Measurements from ENCODE around the gene ZNF563.
A peak's percentile ranks its signal among the peaks of the same experiment; 100 is the strongest.
"Not testable (repeated sequence)": the region's sequence is repeated elsewhere in the genome, so short reads cannot be mapped to it uniquely, and the experiment has no call there.

Gene ZNF563

DNA sequence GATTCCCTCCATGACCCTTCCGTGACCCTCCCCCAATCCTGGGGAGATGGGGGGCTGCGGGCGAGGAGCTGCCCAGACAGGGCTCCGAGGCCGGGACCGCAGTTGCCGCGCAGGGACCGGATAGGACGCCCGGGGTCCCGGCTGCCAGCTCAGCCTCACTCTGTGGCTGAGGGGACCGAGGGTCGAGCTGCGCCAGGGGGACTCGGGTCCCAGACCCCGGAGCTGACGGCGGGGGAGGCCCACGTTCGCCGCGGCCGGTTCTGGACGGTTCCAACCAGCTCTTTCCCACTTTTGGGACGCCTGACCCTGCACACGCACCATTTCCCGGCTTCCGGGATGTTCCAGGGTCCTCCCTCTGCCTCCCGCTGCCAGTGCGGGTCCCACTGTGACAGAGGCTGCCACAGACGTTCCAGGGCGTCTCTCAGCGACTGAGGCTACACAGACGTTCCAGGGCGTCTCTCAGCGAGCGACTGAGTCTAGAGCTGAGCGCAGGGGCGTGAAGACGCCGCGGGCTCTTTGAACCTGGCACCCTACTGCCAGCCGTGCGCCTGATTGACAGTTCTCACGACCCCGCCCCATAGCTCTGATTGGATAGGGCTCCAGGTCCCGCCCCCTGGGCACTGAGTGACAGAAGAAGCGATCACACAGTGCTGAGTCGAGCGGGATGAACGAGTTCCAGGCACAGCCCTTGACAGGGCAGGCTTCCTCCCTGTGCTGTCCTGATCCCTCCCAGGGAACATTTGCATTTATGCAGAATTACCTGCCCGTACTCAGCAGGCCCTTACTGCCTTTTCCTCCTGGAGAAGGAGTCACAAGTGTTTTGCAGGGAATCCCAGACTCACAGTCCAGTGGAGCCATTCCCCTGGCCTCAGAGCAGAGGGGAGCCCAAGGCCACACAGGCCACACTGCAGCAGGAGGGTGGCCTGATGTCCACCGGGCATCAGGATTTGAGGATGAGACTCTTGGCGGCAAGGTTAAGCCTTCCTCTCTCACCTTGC lies at the start of gene ZNF563:
Gene ZNF563, minus strand, starts transcription at position 472 of the 998 bp plus-strand sequence. Its CDS starts 151 bp downstream, at position 321.
- peak; percentile 95 for DNase-seq

DNA sequence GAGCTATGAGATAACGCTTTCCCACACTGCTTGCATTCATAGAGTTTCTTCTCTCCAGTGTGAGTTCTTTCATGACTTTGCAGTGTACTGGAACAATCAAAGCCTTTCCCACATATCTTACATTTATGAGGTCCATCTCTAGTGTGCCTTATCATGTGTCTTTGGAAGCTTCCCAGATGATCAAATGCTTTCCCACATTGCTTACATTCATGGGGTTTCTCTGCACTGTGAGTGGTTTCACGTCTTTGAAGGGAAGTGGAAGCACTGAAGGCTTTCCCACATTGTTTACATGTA lies 47.0 kb upstream of the ZNF563 start:
- no peak for DNase-seq

DNA sequence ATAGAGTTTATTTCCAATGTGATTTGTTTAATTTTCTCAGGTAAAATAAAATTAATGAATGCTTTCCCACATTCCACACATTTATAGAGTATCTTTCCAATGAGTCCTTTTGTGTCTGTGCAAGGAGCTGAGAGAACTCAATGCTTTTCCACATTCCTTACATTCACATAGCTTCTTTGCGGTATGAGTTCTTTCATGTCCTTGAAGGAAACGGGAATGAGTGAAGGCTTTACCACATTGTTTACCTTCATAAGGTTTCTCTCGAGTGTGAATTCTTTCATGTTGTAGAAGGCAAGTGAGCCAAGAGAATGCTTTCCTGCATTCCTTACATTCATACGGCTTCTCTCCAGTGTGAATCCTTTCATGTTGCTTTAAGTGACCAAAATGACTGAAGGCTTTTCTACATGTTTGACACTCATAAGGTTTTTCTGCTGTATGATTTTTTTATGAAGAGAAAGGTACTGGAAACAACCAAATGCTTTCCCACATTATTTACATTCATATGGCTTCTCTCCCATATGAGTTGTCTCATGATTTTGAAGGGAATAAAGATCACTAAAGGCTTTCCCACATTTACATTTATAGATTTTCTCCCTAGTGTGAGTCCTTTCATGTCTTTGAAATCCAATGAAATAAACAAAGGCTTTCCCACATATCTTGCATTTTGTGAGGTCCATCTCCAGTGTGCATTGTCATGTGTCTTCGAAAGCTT lies 46.5 kb upstream of the ZNF563 start:
- no peak for DNase-seq

DNA sequence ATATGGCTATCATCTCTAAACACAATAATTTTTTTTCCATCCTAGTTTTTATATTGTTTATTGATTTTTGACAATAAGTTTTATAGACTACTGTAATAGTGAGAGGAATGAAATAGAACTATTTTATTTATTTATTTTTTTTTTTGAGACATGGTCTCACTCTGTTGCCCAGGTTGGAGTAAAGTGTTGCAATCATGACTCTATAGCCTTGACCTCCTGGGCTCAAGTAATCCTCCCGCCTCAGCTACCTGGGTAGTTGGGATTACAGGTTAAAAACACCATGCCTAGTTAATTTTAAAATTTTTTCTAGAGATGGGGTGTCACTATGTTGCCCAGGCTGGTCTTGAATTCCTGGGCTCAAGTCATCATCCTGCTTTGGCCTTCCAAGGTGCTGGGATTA lies 40.6 kb upstream of the ZNF563 start:
- DNase-seq = no peak

DNA sequence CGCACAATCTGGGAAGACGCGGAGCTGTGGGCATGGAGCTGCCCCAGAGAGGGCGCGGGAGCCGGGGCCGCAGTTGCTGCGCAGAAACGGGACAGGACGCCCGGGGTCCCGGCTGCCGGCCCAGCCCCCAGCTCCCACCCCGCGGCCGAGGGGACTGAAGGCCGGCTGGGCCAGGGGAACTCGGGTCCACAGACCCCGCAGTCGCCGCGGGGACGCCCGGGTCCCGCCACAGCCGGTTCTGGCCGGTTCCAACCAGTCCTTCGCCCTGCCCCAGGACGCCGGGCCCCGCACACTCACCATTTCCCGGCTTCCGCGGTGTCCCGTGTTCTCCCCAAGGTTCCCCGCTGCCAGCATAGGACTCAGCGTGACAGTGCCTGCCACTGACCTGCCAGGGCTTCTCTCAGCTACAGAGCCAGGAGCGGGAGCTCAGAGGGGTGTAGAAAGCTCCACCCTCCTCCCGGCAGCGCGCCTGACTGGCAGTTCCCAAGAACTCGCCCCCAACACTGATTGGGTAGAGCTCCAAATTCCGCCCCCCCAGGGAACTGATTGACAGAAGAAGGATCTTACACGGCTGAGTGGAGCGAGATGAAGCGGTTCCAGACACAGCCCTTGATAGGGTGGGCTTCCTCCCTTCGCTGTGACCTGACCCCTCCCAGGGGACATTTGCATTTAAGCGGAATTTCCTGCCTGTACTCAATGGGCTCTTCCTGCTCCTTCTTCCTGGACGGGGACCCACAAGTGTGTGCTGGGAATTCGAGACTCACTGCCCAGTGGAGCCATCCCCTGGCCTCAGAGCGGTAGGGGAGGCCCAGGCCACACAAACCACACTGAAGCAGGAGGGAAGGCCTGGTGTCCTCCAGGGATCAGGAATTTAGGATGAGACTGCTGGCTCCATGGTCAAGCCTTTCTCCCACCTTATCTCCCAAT lies 32.1 kb upstream of the ZNF563 start, which contains the start of gene ZNF442:
Gene ZNF442, minus strand, starts transcription at position 448 of the 927 bp plus-strand sequence. CDS start 2,052 bp downstream, outside the sequence.
- DNase-seq = peak; percentile 96

DNA sequence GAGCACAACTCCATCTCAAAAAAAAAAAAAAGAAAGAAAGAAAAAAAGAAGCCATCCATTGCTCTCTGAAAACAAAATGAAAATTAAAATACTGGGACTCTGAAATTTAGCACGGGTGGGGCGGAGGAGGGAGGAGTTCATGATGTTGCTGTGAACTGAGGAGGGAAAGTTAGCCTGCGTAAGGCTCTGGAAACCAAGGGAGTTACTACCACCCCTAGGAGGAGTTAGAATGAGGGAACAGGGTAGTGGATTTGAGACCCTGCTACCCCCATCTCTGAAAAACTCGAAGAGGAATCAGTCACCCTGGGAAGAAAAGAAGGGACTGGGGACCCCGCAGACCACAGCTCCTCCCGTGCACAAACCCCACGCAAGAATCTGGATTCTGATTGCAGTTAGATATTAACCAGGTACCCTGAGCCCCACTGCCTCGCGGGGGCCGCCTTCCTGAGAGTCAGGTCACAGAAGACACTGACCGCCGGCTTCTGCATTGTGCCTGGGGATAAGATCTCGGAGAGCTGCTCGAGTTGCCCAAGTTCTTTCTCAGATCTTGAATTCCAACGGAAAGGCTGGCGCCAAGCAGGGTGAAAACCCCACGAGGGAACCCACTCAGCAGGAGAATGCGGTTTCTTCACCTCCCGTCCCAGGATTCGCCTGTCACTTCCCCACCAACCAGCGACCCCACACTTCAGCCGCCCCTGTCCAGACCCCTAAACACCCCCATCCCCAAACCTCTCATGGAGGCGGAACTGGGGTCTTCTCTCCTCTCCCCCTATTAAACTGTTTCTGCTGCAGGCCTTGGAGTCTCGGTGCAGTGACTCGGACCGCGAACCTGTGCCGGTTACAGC lies 31.2 kb upstream of the ZNF563 start:
- peak; percentile 6 for DNase-seq

DNA sequence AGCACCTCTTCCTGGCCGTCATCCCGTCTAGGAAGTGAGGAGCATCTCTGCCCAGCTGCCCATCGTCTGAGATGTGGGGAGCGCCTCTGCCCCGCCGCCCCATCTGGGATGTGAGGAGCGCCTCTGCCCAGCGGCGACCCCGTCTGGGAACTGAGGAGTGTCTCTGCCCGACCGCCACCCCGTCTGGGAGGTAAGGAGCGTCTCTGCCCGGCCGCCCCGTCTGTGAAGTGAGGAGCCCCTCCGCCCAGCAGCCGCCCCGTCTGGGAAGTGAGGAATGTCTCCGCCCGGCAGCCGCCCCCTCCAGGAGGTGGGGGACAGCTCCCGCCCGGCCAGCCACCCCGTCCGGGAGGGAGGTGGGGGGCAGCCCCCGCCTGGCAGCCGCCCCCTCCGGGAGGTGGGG lies 28.8 kb upstream of the ZNF563 start:
- DNase-seq = not testable (repeated sequence)

DNA sequence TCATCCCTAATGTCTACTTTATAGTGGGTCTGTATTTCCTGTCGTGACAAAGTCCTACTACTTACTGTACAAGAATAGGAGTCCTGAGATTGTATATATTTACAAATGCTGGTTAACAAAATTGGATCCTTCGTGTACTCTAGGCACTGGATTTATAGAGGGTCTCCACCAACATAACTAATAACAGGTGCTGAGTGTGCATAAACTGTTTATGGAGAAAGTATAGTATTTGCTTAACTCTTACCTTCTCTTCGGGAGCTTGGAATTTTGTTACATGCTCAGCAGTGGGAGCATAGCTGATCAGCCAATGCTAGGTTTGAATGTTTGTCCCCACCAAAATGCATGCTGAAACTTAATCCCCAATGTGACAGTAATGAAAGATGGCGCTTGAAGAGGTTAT lies 19.9 kb upstream of the ZNF563 start:
- DNase-seq = no peak

DNA sequence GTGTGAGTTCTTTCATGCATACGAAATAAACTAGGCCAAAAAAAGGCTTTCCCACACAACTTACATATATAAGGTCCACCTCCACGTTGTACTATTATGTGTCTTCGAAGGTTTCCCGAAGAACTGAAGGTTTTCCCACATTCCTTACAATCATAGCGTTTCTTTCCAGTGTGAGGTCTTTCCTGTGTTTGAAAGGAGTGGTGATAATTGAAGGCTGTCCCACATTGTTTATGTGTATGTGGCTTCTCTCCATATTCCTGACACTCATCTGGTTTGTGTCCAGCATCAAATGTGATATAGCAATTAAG lies 17.4 kb upstream of the ZNF563 start:
- DNase-seq = no peak

DNA sequence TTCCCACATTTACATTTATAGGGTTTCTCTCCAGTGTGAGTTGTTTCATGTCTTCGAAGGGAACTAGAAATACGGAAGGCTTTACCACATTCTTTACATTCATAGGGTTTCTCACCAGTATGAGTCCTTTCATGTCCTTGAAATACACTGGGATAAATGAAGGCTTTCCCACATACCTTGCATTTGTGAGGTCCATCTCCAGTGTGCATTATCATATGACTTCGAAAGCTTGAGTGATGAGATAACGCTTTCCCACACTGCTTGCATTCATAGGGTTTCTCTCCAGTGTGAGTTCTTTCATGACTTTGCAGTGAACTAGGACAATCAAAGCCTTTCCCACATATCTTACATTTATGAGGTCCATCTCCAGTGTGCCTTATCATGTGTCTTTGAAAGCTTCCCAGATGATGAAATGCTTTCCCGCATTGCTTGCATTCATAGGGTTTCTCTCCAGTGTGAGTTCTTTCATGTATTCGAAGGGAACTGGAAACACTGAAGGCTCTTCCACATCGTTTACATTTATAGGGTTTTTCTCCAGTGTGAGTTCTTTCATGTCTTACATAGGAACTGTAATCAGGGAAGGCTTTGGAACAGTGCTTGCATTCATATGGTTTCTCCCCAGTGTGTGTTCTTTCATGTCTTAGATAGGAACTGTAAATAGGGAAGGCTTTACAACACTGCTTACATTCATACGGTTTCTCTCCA lies 16.9 kb upstream of the ZNF563 start:
- no peak for DNase-seq

DNA sequence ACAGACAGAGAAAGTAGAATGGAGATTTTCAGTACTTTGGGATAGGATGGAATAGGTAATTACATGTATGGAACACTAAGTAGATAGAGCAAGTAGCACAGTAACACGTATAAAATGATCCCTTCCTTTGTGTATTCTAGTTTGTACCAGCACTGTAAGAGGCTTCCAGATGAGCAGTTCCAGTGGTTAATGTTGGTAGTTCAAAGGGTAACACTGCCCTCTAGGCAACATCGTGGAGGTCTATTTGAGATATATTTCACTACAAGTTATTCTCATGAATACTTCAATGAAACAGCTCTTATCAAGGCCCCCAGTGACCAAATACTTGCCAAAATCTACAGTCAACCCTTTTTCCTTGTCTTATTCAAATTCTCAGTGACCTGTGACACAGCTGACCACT lies 13.5 kb upstream of the ZNF563 start:
- no peak for DNase-seq

DNA sequence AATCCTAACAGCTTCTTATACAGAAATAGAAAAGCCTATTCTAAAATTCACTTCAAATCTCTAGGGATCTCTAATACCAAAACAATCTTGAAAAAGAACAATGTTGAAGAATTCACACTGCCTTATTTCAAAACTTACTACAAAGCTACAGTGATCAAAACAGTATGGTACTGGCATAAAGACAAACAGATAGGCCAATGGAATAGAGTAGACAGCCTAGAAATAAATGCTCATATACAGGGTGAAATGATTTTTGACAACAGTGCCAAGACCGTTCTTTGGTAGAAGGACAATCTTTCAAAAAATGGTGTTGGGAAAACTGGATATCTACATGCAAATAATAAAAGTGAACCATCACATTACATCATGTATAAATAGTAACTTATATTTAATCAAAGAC lies 11.8 kb upstream of the ZNF563 start:
- DNase-seq = no peak

DNA sequence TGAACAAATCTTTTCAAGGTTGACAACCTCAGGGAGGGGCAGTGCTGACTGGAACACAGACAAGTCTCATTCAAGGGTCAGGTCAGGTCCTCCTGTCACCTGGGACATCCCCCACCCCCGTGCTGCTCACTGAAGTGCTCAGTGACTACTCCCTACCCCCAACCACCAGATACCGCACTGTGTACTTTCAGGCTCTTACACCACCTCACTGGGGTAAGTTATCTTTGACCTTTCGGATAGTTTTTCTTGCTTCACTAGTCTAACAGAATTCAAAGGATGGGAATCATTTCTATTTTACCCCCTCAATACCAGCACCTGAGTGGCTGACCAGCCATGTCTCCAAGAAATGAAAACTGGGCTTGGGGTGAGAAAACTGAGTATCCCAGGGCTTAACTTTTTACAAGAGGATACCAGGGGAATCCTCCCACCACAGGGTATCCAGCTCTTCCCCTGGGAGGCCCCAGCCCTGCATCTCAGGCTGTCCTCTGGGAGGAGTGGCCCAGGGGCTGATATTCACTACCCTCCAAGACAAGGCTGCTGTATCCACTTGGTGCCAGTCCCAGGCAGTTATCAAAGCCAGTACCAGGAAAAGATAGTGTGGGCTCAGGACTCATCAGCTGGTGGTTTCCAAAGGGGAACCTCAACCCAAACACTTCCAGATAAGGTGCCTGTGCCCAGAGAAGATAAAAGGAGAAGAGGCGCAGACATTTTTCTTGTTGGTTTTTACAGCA lies 2.1 kb downstream of the ZNF563 start:
- no peak for DNase-seq

DNA sequence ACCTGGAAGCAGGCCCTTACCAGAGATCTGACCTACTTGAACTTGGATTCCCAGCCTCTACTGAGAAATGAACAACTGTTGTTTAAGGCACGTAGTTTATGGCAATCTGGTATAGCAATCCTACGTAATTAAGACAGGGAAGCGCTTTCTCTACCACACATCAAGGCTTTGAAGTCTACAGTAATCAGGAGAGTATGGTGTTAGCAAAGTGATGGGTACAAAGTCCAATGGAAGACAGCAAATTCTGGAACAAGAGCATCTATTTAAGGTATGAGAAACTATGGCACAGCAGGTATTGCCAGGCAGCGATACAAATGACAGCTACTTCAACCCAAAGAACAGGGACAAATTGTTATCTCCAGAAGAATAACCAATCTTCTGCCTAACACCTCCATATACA lies 3.1 kb downstream of the ZNF563 start:
- no peak for DNase-seq

DNA sequence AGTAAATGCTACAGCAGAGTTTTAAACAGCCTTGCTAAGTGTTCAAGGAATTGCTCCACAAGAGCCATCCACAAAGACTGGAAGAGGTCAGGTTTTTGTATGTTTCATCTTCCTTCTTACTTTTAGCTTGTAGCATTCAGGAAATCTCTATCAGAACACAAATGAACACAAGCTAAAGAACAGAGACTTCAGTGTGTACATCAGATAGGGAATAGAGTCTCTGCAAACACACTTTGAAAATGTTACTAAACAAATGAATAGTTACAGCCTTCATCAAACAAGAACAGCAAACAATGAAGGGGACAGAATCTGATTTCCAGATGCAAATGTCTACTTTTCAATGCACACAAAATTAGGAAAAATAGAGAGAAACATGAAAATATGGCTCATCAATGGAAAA lies 7.7 kb downstream of the ZNF563 start:
- DNase-seq = no peak

DNA sequence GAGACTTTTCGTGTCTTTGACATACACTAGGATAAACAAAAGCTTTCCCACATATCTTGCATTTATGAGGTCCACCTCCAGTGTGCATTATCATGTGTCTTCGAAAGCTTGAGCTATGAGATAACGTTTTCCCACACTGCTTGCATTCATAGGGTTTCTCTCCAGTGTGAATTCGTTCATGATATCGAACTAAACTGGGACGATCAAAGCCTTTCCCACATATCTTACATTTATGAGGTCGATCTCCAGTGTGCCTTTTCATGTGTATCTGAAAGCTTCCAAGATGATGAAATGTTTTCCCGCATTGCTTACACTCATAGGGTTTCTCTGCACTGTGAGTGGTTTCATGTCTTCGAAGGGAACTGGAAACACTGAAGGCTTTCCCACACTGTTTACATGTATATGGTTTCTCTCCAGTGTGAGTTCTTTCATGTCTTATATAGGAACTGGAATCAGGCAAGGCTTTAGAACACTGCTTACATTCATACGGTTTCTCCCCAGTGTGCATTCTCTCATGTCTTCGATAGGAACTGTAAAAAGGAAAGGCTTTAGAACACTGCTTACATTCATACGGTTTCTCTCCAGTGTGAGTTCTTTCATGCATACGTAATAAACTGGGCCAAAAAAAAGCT lies 14.5 kb downstream of the ZNF563 start:
- DNase-seq = no peak

DNA sequence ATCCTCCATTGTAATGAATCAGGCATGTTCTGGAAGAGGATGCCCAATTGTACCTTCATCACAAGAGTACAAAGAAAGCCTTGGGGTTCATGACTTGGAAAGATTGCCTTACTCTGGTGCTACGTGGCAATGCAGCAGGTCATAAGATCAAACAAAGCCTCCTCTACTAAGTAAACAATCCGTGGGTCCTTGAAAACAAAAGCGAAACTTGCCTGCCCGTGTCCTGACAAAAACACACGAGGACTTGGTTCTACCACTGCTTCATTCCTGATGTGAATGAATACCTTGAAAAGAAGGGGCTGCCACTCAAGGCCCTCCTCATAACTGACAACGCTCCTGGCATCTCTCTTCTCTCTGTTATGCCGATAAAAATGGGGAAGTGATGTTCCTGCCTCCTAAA lies 18.9 kb downstream of the ZNF563 start:
- DNase-seq = no peak

DNA sequence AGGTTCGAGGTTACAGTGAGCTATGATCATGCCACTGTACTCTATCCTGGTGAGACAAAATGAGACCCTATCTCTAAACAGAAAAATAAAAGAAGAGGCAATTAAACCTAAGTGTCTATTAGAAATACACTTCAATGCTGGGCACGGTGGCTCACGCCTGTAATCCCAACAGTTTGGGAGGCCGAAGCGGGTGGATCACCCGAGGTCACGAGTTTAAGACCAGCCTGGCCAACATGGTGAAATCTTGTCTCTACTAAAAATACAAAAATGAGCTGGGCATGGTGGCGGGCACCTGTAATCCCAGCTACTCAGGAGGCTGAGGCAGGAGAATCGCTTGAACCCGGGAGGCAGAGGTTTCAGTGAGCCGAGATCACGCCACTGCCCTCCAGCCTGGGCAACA lies 24.5 kb downstream of the ZNF563 start:
- not testable (repeated sequence) for DNase-seq

DNA sequence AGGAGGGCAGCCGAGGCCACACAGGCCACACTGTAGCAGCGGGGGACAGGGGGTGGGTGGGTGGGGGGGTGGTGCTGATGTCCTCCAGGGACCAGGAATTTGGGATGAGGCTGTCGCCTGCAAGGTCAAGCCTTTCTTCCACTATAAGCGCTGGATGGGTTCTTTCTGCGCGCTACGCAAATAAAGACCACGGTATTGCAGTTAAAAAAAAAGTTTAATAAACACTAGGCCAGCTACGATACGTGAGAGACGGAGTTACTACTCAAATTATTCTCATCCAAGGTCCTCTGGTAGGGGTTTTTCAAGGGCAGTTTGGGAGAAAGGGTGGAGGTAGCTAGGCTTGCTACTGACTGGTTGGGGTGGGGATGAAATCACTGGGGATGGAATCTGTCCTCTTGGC lies 38.2 kb downstream of the ZNF563 start:
- DNase-seq = no peak

All from NCI-H1092 (cell line).